Parathyroid adenoma (tissue), 2 donors: Measurements from ENCODE around the gene IMPG1.

Experiments used
- H2AFZ ChIP-seq: fragments of 300-600 bp; sonication (generic); one replicate; pipeline ENCODE4 v1.7.0; 2017; ENCODE audit warnings: antibody characterized with exemption, mild to moderate bottlenecking
- H3K27ac ChIP-seq: fragments of 300-600 bp; sonication (generic); one replicate; pipeline ENCODE4 v1.7.0; 2017
- H3K27me3 ChIP-seq: fragments of 300-600 bp; sonication (generic); one replicate; pipeline ENCODE4 v1.7.0; 2017; ENCODE audit warnings: low read length; ENCODE audit not compliant: control insufficient read depth, insufficient read depth
- H3K36me3 ChIP-seq: fragments of 300-600 bp; sonication (generic); one replicate; pipeline ENCODE4 v1.7.0; 2017; ENCODE audit warnings: low read length; ENCODE audit not compliant: control insufficient read depth, insufficient read depth
- H3K4me1 ChIP-seq: fragments of 300-600 bp; sonication (generic); one replicate; pipeline ENCODE4 v1.7.0; 2017; ENCODE audit warnings: control low read depth
- H3K4me2 ChIP-seq: fragments of 300-600 bp; sonication (generic); one replicate; pipeline ENCODE4 v1.7.0; 2017; ENCODE audit warnings: low read length
- H3K4me3 ChIP-seq: fragments of 300-600 bp; sonication (generic); one replicate; pipeline ENCODE4 v1.7.0; 2017; ENCODE audit warnings: low read depth, low read length
- H3K79me2 ChIP-seq: fragments of 300-600 bp; sonication (generic); one replicate; pipeline ENCODE4 v1.7.0; 2017; ENCODE audit warnings: control low read depth
- H3K9ac ChIP-seq: fragments of 300-600 bp; sonication (generic); one replicate; pipeline ENCODE4 v1.7.0; 2017; ENCODE audit warnings: mild to moderate bottlenecking
- H3K9me3 ChIP-seq: fragments of 300-600 bp; sonication (generic); one replicate; pipeline ENCODE4 v1.7.0; 2017; ENCODE audit warnings: low read length; ENCODE audit not compliant: control insufficient read depth
- CTCF ChIP-seq: fragments of 300-600 bp; sonication (generic); IDR thresholded peaks from one replicate; pipeline ENCODE4 v1.7.0; 2017; ENCODE audit warnings: antibody characterized with exemption, mild to moderate bottlenecking
- donor health status: primary hyperparathyroidism.

IMPG1 gene

GRCh38 chr6:75991941-75992340 lies 80.5 kb downstream of the IMPG1 start:
- H3K79me2 ChIP-seq, result no peaks in the 10 kb centered on the region

GRCh38 chr6:75986935-75987334 lies 85.5 kb downstream of the IMPG1 start:
- Histone ChIP-seq H3K4me2 (no peak overlapping the region), H3K27me3 (no peaks in the 10 kb centered on the region), H3K36me3 (no peaks in the 10 kb centered on the region), H3K9me3 (no peaks in the 10 kb centered on the region), H3K79me2 (no peaks in the 10 kb centered on the region), H3K27ac (no peak overlapping the region), H2AFZ (no peak overlapping the region), H3K4me1 (no peaks in the 10 kb centered on the region), H3K9ac (no peak overlapping the region), H3K4me3 (no peak overlapping the region)
- no peak for TF ChIP-seq CTCF

More at GRCh38 chr6:75991941-75992340, 80.5 kb downstream of the IMPG1 start:
- no peaks in the 10 kb centered on the region for H3K27me3 ChIP-seq
- H2AFZ ChIP-seq, result no peak overlapping the region
- H3K9ac ChIP-seq, result no peak overlapping the region
- H3K36me3 ChIP-seq, result no peaks in the 10 kb centered on the region
- no peak overlapping the region for H3K27ac ChIP-seq
- TF ChIP-seq CTCF, result no peak
- H3K9me3 ChIP-seq, result no peaks in the 10 kb centered on the region
- no peaks in the 10 kb centered on the region for H3K4me1 ChIP-seq
- no peak overlapping the region for H3K4me2 ChIP-seq
- no peak overlapping the region for H3K4me3 ChIP-seq

GRCh38 chr6:75975904-75976303 lies 96.6 kb downstream of the IMPG1 start:
- no peaks in the 10 kb centered on the region for H3K36me3 ChIP-seq
- no peak overlapping the region for H2AFZ ChIP-seq
- no peak overlapping the region for H3K4me3 ChIP-seq
- no peak overlapping the region for H3K9ac ChIP-seq
- no peaks in the 10 kb centered on the region for H3K27me3 ChIP-seq
- no peak overlapping the region for H3K4me2 ChIP-seq
- H3K4me1 ChIP-seq, result no peaks in the 10 kb centered on the region
- H3K27ac ChIP-seq, result no peak overlapping the region
- no peaks in the 10 kb centered on the region for H3K79me2 ChIP-seq
- TF ChIP-seq CTCF, result no peak
- no peaks in the 10 kb centered on the region for H3K9me3 ChIP-seq

- Histone ChIP-seq H3K27ac (no peak overlapping the region), H3K4me3 (no peak overlapping the region), H3K4me1 (no peaks in the 10 kb centered on the region), H3K9me3 (no peaks in the 10 kb centered on the region), H3K4me2 (no peak overlapping the region), H3K9ac (no peak overlapping the region), H2AFZ (no peak overlapping the region), H3K27me3 (no peaks in the 10 kb centered on the region), H3K79me2 (no peaks in the 10 kb centered on the region), H3K36me3 (no peaks in the 10 kb centered on the region)
- no peak for TF ChIP-seq CTCF
Measured at GRCh38 chr6:75970093-75970492, 102.4 kb downstream of the IMPG1 start.

GRCh38 chr6:75968143-75968542 lies 104.3 kb downstream of the IMPG1 start:
- H3K9me3 ChIP-seq, result no peaks in the 10 kb centered on the region
- no peaks in the 10 kb centered on the region for H3K79me2 ChIP-seq
- TF ChIP-seq CTCF, result no peak
- H3K27ac ChIP-seq, result no peak overlapping the region
- no peaks in the 10 kb centered on the region for H3K27me3 ChIP-seq
- no peak overlapping the region for H3K9ac ChIP-seq
- H3K4me2 ChIP-seq, result no peak overlapping the region
- no peak overlapping the region for H3K4me3 ChIP-seq
- no peaks in the 10 kb centered on the region for H3K36me3 ChIP-seq
- H3K4me1 ChIP-seq, result no peaks in the 10 kb centered on the region
- no peak overlapping the region for H2AFZ ChIP-seq
